K562 (cell line): ENCODE measurements around the gene MYH6.

ENCODE experiments used
- CTCF ChIP-seq, 3 experiments: IDR thresholded peaks in 2 of 3; conservative IDR thresholded peaks in 1 of 3; 2 replicates each; pipeline ENCODE4 v1.5.1; 2011 to 2012; ENCODE audit warnings: low read length in 3 of 3, mild to moderate bottlenecking in 3 of 3, control low read depth in 2 of 3, improper control_type of control experiment in 1 of 3, inconsistent platforms in 1 of 3, low read depth in 1 of 3, mixed read lengths in 1 of 3, moderate library complexity in 1 of 3; ENCODE audit not compliant: insufficient read depth in 2 of 3
- EP300 ChIP-seq: IDR thresholded peaks from 2 replicates; pipeline ENCODE4 v1.6.1; 2012; ENCODE audit warnings: low read length, improper control_type of control experiment
- KLF10 ChIP-seq: fragments of 250-450 bp; sonication (Bioruptor Pico); IDR thresholded peaks from 2 replicates; pipeline ENCODE4 v1.6.1; 2021; ENCODE audit warnings: matching md5 sums
- MXI1 ChIP-seq: IDR thresholded peaks from 2 replicates; pipeline ENCODE4 v1.6.1; 2011; ENCODE audit warnings: low read depth, mild to moderate bottlenecking, improper control_type of control experiment, low read length
- ZBTB1 ChIP-seq: sonication (generic); formaldehyde crosslinking; IDR thresholded peaks from 2 replicates; pipeline ENCODE4 v1.8.1; 2023; ENCODE audit warnings: missing genetic modification reagents, low read depth, mild to moderate bottlenecking, borderline replicate concordance
- ZNF140 ChIP-seq: fragments of 250-450 bp; sonication (Bioruptor Pico); IDR thresholded peaks from 2 replicates; pipeline ENCODE4 v1.8.0; 2021; ENCODE audit warnings: moderate library complexity, mild to moderate bottlenecking, inconsistent platforms
- ZNF280B ChIP-seq: fragments of 250-450 bp; sonication (Bioruptor Pico); IDR thresholded peaks from 2 replicates; pipeline ENCODE4 v1.5.1; 2021; ENCODE audit warnings: mild to moderate bottlenecking

GRCh38 chr14:23377573-23378563, 30.2 kb downstream of the MYH6 start:
- no peak for TF ChIP-seq CTCF (IDR thresholded peaks at IDR 0.05 in 2 of 3, conservative IDR thresholded peaks at IDR 0.05 in 1 of 3; ENCODE audit: insufficient read depth in 2 of 3, low read depth in 1 of 3, low read length in 3 of 3)
- TF ChIP-seq MXI1: no peak
- no peak for TF ChIP-seq ZNF140 (CRISPR knock-in tag)
- TF ChIP-seq ZBTB1 (CRISPR knock-in tag): no peak
- no peak for TF ChIP-seq ZNF280B
- no peak for TF ChIP-seq KLF10 (CRISPR knock-in tag)
- TF ChIP-seq EP300: no peak
